Thymus (tissue), 11 donors: ENCODE results near the gene KAZN. TPM values are rescaled to one million over a fixed set of nuclear protein-coding genes. Genes with fewer than 3 reads are reported as not detected.

Source experiments
- DNase-seq, 9 donors: peaks; one replicate each; pipeline ENCODE4 v3.0.0-alpha.2; 2013; ENCODE audit warnings: low spot score in 9 of 9, low read depth in 6 of 9, missing footprints in 1 of 9
- H3K27ac ChIP-seq, 2 donors: one replicate each; pipeline ENCODE4 v1.5.1; 2013; ENCODE audit warnings: control low read depth in 1 of 2, low read depth in 1 of 2, low read length in 1 of 2, mild to moderate bottlenecking in 1 of 2, moderate library complexity in 1 of 2
- H3K27me3 ChIP-seq, 2 donors: one replicate each; pipeline ENCODE4 v1.5.1; 2013; ENCODE audit warnings: low read length in 1 of 2; ENCODE audit not compliant: control insufficient read depth in 2 of 2, insufficient read depth in 1 of 2
- H3K36me3 ChIP-seq, 2 donors: one replicate each; pipeline ENCODE4 v1.5.1; 2013; ENCODE audit warnings: low read length in 1 of 2, mild to moderate bottlenecking in 1 of 2, moderate library complexity in 1 of 2; ENCODE audit not compliant: control insufficient read depth in 2 of 2, insufficient read depth in 2 of 2
- H3K4me1 ChIP-seq, 2 donors: one replicate each; pipeline ENCODE4 v1.5.1; 2013; ENCODE audit warnings: low read length in 2 of 2; ENCODE audit not compliant: control insufficient read depth in 2 of 2, insufficient read depth in 2 of 2
- H3K4me3 ChIP-seq, 2 donors: one replicate each; pipeline ENCODE4 v1.5.1; 2013; ENCODE audit warnings: low read length in 2 of 2, control low read depth in 1 of 2, mild to moderate bottlenecking in 1 of 2
- H3K9me3 ChIP-seq, 2 donors: one replicate each; pipeline ENCODE4 v1.5.1; 2013; ENCODE audit warnings: low read length in 1 of 2, mild to moderate bottlenecking in 1 of 2; ENCODE audit not compliant: control insufficient read depth in 2 of 2, insufficient read depth in 1 of 2
- WGBS: extraction: QIAGEN DNeasy Blood & Tissue Kit; methylation state at CpG from one replicate; pipeline ENCODE4 v1.1.7; 2013; 5-methylcytosine and 5-hydroxymethylcytosine counted together
- polyA plus RNA-seq: library from polyadenylated mRNA; stranded (reverse); fragments of 200-250 nt; gene quantifications from one replicate; pipeline ENCODE4 v1.2.3, GENCODE V29; 2013
- total RNA-seq: library from RNA; stranded (reverse); fragments of 120-200 nt; gene quantifications from one replicate; pipeline ENCODE4 v1.2.4, GENCODE V29; 2013
- donor health status: healthy.

KAZN gene
- total and polyA plus RNA-seq, 2 donors: 1.3 to 5.7 TPM

DNA sequence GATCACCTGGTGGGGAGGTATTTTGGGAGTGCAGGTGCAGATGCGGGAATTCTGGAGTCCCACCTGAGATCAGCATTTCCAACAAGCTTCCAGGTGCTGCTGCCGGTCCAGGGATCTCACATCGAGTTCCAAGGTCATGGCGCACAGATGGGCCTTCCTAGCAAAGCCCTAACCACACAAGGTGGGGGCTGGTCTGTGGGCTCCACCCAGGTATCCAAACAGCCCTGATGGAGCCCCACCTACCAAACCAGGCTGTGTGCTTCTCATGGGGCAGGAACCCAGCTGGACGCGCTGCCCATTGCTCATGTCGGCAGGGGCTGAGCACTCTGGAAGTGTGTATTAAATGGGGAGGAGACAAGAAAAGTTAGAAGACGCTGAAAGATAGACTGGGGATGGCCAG is 520.1 kb downstream of the KAZN start:
- Histone ChIP-seq H3K9me3 (no peaks in the 10 kb centered on the region), H3K27me3 (no peaks in the 10 kb centered on the region), H3K4me1 (no peaks in the 10 kb centered on the region), H3K36me3 (no peaks in the 10 kb centered on the region), H3K4me3 (no peak overlapping the region), H3K27ac (no peak overlapping the region)
- no peak for DNase-seq
- 97% methylated on average over 8 of the region's 8 CpGs for WGBS

DNA sequence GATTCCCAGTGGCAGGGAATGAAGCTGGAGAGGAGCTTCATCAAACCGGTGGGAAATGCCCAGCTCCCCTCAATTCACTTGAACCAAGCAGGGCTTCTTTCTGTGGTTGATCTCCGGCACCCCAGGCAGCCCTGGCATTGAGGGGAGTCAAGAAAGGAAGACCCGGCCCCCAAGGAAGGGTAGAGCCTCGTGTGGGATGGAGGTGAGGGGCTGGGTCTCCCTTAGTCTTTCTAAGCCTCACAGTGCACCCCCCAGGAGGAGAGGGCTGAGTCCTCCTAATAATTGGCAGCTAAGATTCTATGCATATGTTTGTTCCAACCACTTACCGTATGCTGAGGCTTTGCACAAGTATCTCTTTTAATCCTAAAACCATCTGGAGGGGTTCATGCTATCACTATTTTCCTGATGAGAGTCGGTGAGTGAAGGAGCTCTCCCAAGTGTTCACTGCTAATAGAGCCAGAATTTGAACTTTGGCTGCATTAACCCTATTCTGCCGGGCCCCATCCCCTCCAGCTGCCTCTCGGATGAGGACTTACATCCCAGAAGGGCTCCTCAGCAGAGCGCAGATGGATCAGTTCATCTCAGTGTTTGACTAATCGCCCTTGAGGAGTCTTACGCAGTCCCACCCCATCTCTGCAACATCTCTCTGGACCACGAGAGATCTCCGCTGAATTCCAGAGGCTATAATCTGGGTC is 521.9 kb downstream of the KAZN start:
- H3K9me3 ChIP-seq: no peaks in the 10 kb centered on the region
- H3K27me3 ChIP-seq: no peaks in the 10 kb centered on the region
- 92% methylated on average over 13 of the region's 13 CpGs for WGBS

DNA sequence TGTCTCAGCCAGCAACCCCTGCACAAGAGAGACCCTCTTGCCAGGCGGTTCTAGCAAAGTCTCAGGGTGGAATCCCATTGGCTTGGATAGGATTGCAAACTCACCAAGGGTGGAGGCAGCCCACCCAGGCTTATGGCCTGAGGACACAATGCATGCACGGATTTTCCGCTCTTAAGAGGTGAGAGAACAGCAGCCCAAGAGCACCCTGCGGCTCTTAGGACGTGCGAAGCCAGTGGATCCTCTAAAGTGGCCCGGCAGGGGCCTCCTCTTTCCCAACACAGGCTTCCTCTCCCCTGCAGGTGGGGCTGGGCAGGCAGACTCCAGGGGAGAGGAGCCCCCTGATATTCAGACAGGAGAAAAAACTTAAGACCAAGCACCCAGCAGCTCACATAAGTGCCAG is 523.8 kb downstream of the KAZN start:
- no peaks in the 10 kb centered on the region for H3K36me3 ChIP-seq
- no peak for DNase-seq
- 96% methylated on average over 7 of the region's 7 CpGs for WGBS
- H3K27ac ChIP-seq: no peak overlapping the region
- no peak overlapping the region for H3K4me3 ChIP-seq
- H3K27me3 ChIP-seq: no peaks in the 10 kb centered on the region
- no peaks in the 10 kb centered on the region for H3K9me3 ChIP-seq
- H3K4me1 ChIP-seq: no peaks in the 10 kb centered on the region

More for the DNA sequence above, 521.9 kb downstream of the KAZN start:
- Histone ChIP-seq H3K36me3 (no peaks in the 10 kb centered on the region), H3K4me1 (no peaks in the 10 kb centered on the region), H3K4me3 (no peak overlapping the region), H3K27ac (no peak overlapping the region)
- no peak for DNase-seq

DNA sequence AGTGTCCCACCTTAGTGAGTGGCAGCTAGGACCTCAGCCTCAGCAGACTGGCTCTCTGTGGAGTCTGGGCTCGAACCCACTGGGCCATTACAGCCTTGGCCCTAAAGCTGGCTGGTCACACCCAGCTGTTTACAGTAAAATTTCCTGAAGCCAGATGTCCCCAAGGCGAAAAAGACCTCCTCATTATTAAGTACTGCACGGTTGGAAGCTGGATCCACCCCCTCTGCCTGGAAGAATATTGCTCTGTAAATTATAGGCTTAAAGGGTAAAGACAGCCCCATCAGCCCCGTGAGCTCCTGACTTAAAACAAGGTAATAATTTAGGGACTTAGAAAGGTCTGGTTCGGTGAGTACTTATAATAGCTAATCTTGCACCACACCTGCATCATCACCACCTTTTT is 524.8 kb downstream of the KAZN start:
- Histone ChIP-seq H3K9me3 (no peaks in the 10 kb centered on the region), H3K36me3 (no peaks in the 10 kb centered on the region), H3K27ac (no peak overlapping the region), H3K4me3 (no peak overlapping the region), H3K4me1 (no peaks in the 10 kb centered on the region), H3K27me3 (no peaks in the 10 kb centered on the region)
- WGBS: 90% methylated on average over 5 of the region's 5 CpGs
- no peak for DNase-seq

DNA sequence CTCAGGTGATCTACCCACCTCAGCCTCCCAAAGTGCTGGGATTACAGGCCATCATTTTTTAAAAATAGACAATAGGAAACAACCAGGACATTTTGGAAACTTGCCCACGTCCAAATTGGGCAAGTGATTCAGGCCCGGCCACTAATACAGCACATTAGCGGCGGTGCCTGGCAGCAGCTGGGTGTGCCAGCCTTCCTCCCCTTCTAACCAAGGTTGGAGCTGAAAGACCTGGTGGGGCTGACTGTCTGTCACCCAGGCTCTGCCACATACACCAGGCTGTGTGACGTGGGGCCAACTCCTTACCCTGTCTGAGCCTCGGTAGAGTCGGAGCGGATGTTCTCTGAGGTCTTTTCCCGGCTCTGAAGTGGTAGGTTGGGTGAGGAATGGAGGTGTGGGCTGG is 525.4 kb downstream of the KAZN start:
- Histone ChIP-seq H3K27me3 (no peaks in the 10 kb centered on the region), H3K4me3 (no peak overlapping the region), H3K9me3 (no peaks in the 10 kb centered on the region), H3K4me1 (no peaks in the 10 kb centered on the region), H3K36me3 (no peaks in the 10 kb centered on the region), H3K27ac (no peak overlapping the region)
- 96% methylated on average over 9 of the region's 9 CpGs for WGBS
- no peak for DNase-seq

DNA sequence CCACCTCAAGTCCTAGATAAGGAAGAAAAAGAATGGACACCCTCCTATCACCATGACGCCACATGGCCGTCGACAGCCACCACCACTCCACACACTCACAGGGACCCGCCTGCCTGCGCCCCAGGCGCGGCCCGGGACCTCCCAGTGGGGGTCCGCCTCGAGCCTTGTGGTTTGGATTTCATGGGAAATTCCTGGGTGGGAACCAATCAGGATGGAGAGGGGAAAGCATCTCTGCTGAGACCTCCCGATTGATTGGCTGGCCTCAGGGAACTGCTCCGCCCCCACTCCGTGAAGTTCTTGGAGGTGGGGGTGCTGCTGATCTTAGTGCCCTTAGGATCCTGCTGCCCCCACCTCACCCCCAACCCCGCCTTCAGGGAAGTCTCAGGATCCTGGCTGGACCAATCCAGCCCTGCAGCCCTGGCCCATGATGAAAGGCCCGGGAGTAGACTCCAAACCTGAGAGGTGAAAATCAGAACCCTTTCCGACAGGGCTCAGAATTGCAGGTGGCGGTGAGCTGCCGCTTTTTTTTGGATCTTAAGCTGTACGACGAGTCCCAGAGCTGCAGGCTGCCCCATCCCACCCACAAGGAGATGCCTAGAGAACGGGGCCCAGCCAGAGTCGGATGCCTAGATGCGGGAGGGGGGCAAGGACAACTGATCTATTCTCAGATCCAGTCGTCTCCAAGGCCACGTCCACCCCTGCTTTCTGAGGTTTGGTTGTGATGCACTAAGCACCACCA is 526.0 kb downstream of the KAZN start:
- no peak overlapping the region for H3K27ac ChIP-seq
- DNase-seq: no peak
- H3K9me3 ChIP-seq: no peaks in the 10 kb centered on the region
- H3K4me3 ChIP-seq: no peak overlapping the region
- no peaks in the 10 kb centered on the region for H3K27me3 ChIP-seq
- no peaks in the 10 kb centered on the region for H3K36me3 ChIP-seq
- no peaks in the 10 kb centered on the region for H3K4me1 ChIP-seq
- 94% methylated on average over 25 of the region's 25 CpGs for WGBS

DNA sequence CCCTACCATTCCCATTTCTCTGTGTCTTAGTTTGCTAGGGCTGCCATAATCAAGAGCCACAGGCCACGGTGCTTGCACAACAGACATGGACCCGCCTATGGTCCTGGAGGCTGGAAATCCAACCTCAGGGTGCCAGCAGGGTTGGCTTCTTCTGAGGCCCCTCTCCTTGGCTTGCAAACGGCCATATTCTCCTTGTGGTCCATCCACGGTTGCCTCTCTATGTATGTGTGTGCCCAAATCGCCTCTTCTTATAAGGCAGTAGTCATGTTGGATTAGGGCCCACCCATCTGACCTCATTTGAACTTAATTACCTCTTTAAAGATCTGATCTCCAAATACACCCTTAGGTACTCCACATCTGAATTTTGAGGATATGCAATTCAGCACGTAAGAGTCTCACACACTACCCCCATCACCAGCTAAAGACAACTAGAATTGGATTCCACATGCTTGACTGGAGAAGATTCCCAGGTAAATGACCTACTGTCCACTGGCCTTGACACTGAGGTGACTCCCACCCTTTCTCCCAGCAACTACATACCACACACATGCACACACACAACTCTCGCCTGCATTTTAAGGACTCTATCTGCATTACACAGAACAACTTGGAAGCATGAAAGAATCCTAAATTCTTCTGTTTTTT is 526.7 kb downstream of the KAZN start:
- DNase-seq: no peak
- no peak overlapping the region for H3K4me3 ChIP-seq
- H3K36me3 ChIP-seq: no peaks in the 10 kb centered on the region
- 95% methylated on average over 7 of the region's 7 CpGs for WGBS
- H3K27ac ChIP-seq: no peak overlapping the region
- no peaks in the 10 kb centered on the region for H3K27me3 ChIP-seq
- H3K9me3 ChIP-seq: no peaks in the 10 kb centered on the region
- H3K4me1 ChIP-seq: no peaks in the 10 kb centered on the region

DNA sequence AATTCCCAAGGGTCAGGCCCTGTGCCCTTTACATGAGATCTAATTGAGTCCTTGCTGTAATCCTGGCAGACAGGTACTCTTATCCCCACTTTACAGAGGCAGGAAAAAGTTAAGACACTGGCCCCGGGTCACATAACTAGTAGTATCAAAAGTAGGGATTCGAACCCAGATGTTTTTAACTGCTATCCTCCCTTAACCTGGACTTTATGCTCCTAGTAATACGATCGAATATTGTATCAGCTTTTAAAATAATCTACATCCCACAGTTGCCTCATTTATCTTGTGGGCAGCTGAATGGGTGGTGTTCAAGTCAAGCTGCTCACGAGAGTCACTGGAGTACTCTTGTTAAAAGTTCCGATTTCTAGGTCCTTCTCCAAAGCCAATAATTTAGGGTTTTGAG is 529.6 kb downstream of the KAZN start:
- H3K36me3 ChIP-seq: no peaks in the 10 kb centered on the region
- WGBS: 90% methylated on average over 6 of the region's 6 CpGs
- no peaks in the 10 kb centered on the region for H3K4me1 ChIP-seq
- H3K4me3 ChIP-seq: no peak overlapping the region
- no peak overlapping the region for H3K27ac ChIP-seq
- no peaks in the 10 kb centered on the region for H3K9me3 ChIP-seq
- DNase-seq: no peak
- H3K27me3 ChIP-seq: no peaks in the 10 kb centered on the region
